IMR-90 (cell line): ENCODE measurements around the gene RASD2. TPM values are rescaled to one million over a fixed set of nuclear protein-coding genes. Genes with fewer than 3 reads are reported as not detected.
A peak's percentile ranks its signal among the peaks of the same experiment; 100 is the strongest.

ENCODE experiments used
- ATAC-seq: fragments of 200-7000 bp; cut with Tn5 transposase; 2 replicates; pipeline ENCODE4 v1.9.1; 2020; ENCODE audit warnings: low read depth, mild to moderate bottlenecking, moderate library complexity
- BruUV-seq: library from RNA; stranded (reverse); fragments of 400-500 nt; replicated peaks from 2 replicates; lab custom pipeline; 2021; lab: Mats Ljungman, UMichigan
- CTCF ChIA-PET: fragments of 300-600 bp; formaldehyde crosslinking; extraction: SDS; loops from one replicate; lab custom pipeline; 2021; ENCODE audit warnings: antibody characterized with exemption; lab: Yijun Ruan, JAX
- POLR2A ChIA-PET: fragments of 300-600 bp; sonication (Branson Sonifier 250); formaldehyde crosslinking; loops from one replicate; lab custom pipeline; 2022; ENCODE audit warnings: antibody characterized with exemption; ENCODE audit not compliant: unreplicated experiment; lab: Charles Lee
- DNase-seq: peaks from one replicate; pipeline ENCODE4 v3.0.0; 2013
- H2AFZ ChIP-seq: replicated peaks from 2 replicates; pipeline ENCODE3; 2013; ENCODE audit warnings: low read length, mild to moderate bottlenecking; ENCODE audit not compliant: poor library complexity
- H2AK5ac ChIP-seq: 2 replicates; pipeline ENCODE4 v1.6.1; 2013; ENCODE audit warnings: low read depth, low read length, inconsistent platforms
- H2AK9ac ChIP-seq: replicated peaks from 2 replicates; pipeline ENCODE3; 2013; ENCODE audit warnings: mild to moderate bottlenecking, low read depth, low read length, moderate library complexity; ENCODE audit not compliant: poor library complexity
- H2BK120ac ChIP-seq: 2 replicates; pipeline ENCODE4 v1.6.1; 2013; ENCODE audit warnings: low read depth, low read length, inconsistent platforms
- H2BK15ac ChIP-seq: 3 replicates; pipeline ENCODE4 v1.6.1; 2013; ENCODE audit warnings: low read depth, low read length, inconsistent platforms
- H2BK20ac ChIP-seq: 2 replicates; pipeline ENCODE4 v1.6.1; 2013; ENCODE audit warnings: low read depth, mild to moderate bottlenecking, inconsistent platforms, low read length, moderate library complexity
- H2BK5ac ChIP-seq: 2 replicates; pipeline ENCODE4 v1.6.1; 2013; ENCODE audit warnings: mild to moderate bottlenecking, low read depth, low read length, inconsistent platforms; ENCODE audit not compliant: poor library complexity, severe bottlenecking
- H3K14ac ChIP-seq: replicated peaks from 2 replicates; pipeline ENCODE4 v1.6.1; 2013; ENCODE audit warnings: low read depth, low read length, inconsistent platforms
- H3K18ac ChIP-seq: 2 replicates; pipeline ENCODE4 v1.6.1; 2013; ENCODE audit warnings: low read depth, low read length, control low read depth
- H3K23ac ChIP-seq: 2 replicates; pipeline ENCODE4 v1.6.1; 2013; ENCODE audit warnings: low read depth, low read length, inconsistent platforms
- H3K27ac ChIP-seq: 2 replicates; pipeline ENCODE4 v1.5.1; 2013; ENCODE audit warnings: mild to moderate bottlenecking, control low read depth, low read length; ENCODE audit not compliant: insufficient read depth
- H3K27me3 ChIP-seq: 2 replicates; pipeline ENCODE4 v1.6.1; 2013; ENCODE audit warnings: low read length; ENCODE audit not compliant: control insufficient read depth, insufficient read depth
- H3K36me3 ChIP-seq: 2 replicates; pipeline ENCODE4 v1.6.1; 2013; ENCODE audit warnings: low read length, mixed read lengths; ENCODE audit not compliant: control insufficient read depth, insufficient read depth
- H3K4ac ChIP-seq: 2 replicates; pipeline ENCODE4 v1.6.1; 2013; ENCODE audit warnings: low read depth, low read length, inconsistent platforms
- H3K4me1 ChIP-seq: 2 replicates; pipeline ENCODE4 v1.6.1; 2013; ENCODE audit warnings: low read length, mixed read lengths; ENCODE audit not compliant: control insufficient read depth, insufficient read depth
- H3K4me2 ChIP-seq: 2 replicates; pipeline ENCODE4 v1.6.1; 2013; ENCODE audit warnings: low read depth, mild to moderate bottlenecking, control low read depth, low read length, moderate library complexity
- H3K4me3 ChIP-seq: 2 replicates; pipeline ENCODE4 v1.5.1; 2013; ENCODE audit warnings: low read depth, mild to moderate bottlenecking, control low read depth, low read length, moderate library complexity; ENCODE audit not compliant: insufficient read depth
- H3K56ac ChIP-seq: 2 replicates; pipeline ENCODE4 v1.6.1; 2013; ENCODE audit warnings: low read length, inconsistent platforms; ENCODE audit not compliant: insufficient read depth; ENCODE audit errors: extremely low read depth
- H3K79me1 ChIP-seq, 2 experiments: 2 replicates each; pipeline ENCODE4 v1.6.1; 2013; ENCODE audit warnings: low read length in 2 of 2, inconsistent platforms in 1 of 2, low read depth in 1 of 2
- H3K9ac ChIP-seq: 2 replicates; pipeline ENCODE4 v1.6.1; 2013; ENCODE audit warnings: low read depth, low read length, control low read depth
- H3K9me1 ChIP-seq: 2 replicates; pipeline ENCODE4 v1.6.1; 2013; ENCODE audit warnings: low read length, inconsistent platforms; ENCODE audit not compliant: insufficient read depth
- H3K9me3 ChIP-seq: 2 replicates; pipeline ENCODE4 v1.6.1; 2013; ENCODE audit warnings: low read length; ENCODE audit not compliant: control insufficient read depth, insufficient read depth
- H4K20me1 ChIP-seq: 2 replicates; pipeline ENCODE4 v1.6.1; 2013; ENCODE audit warnings: low read length, inconsistent platforms; ENCODE audit not compliant: insufficient read depth
- H4K5ac ChIP-seq: 2 replicates; pipeline ENCODE4 v1.6.1; 2013; ENCODE audit warnings: mild to moderate bottlenecking, low read depth, low read length, control low read depth
- H4K8ac ChIP-seq, 2 experiments: 2 replicates each; pipeline ENCODE4 v1.6.1; 2013; ENCODE audit warnings: low read depth in 2 of 2, low read length in 2 of 2, control low read depth in 1 of 2, inconsistent platforms in 1 of 2
- H4K91ac ChIP-seq: 2 replicates; pipeline ENCODE4 v1.6.1; 2013; ENCODE audit warnings: low read depth, low read length, inconsistent platforms; ENCODE audit not compliant: insufficient read depth
- BHLHE40 ChIP-seq: fragments of 150-350 bp; IDR thresholded peaks from 2 replicates; pipeline ENCODE4 v1.6.1; 2016; ENCODE audit warnings: mild to moderate bottlenecking, low read depth, low read length
- CEBPB ChIP-seq: IDR thresholded peaks from 2 replicates; pipeline ENCODE4 v1.6.1; 2012; ENCODE audit warnings: low read depth, low read length, improper control_type of control experiment
- CHD1 ChIP-seq: IDR thresholded peaks from 2 replicates; pipeline ENCODE4 v1.6.1; 2012; ENCODE audit warnings: low read depth, low read length, improper control_type of control experiment
- FOS ChIP-seq: fragments of 150-350 bp; IDR thresholded peaks from 2 replicates; pipeline ENCODE4 v1.6.1; 2016; ENCODE audit warnings: low read depth, low read length
- MAFK ChIP-seq: IDR thresholded peaks from 2 replicates; pipeline ENCODE4 v1.6.1; 2012; ENCODE audit warnings: low read depth, low read length, improper control_type of control experiment
- MAZ ChIP-seq: IDR thresholded peaks from 2 replicates; pipeline ENCODE4 v1.6.1; 2012; ENCODE audit warnings: low read depth, mild to moderate bottlenecking, low read length, improper control_type of control experiment, moderate library complexity, borderline replicate concordance
- POLR2A ChIP-seq: IDR thresholded peaks from 2 replicates; pipeline ENCODE4 v1.6.1; 2012; ENCODE audit warnings: mild to moderate bottlenecking, low read depth, low read length
- RAD21 ChIP-seq: IDR thresholded peaks from 2 replicates; pipeline ENCODE4 v1.6.1; 2012; ENCODE audit warnings: low read length, improper control_type of control experiment
- RCOR1 ChIP-seq: IDR thresholded peaks from 2 replicates; pipeline ENCODE4 v1.6.1; 2012; ENCODE audit warnings: mild to moderate bottlenecking, low read length, improper control_type of control experiment; ENCODE audit not compliant: insufficient replicate concordance
- SMC3 ChIP-seq: fragments of 150-350 bp; IDR thresholded peaks from 2 replicates; pipeline ENCODE4 v1.6.1; 2016; ENCODE audit warnings: low read depth, mild to moderate bottlenecking, antibody characterized with exemption, low read length, moderate library complexity
- WGBS, 2 experiments: methylation state at CpG; one replicate each; pipeline versions ENCODE4 v1.1.5 to v1.1.7; 2013; ENCODE audit warnings: missing lambda C conversion rate in 2 of 2; ENCODE audit not compliant: insufficient read length in 1 of 2; ENCODE audit errors: extremely low coverage in 2 of 2; 5-methylcytosine and 5-hydroxymethylcytosine counted together
- dilution Hi-C: fragments of 300-500 bp; cut with HindIII; formaldehyde crosslinking; loops from one replicate; pipeline ENCODE4 v1.14.3; 2018; ENCODE audit warnings: low sequenced_read_pairs; ENCODE audit not compliant: unreplicated experiment
- in situ Hi-C: fragments of 300-500 bp; cut with MboI; formaldehyde crosslinking; loops from 3 replicates; pipeline ENCODE4 v1.14.3; 2019; ENCODE audit warnings: low sequenced_read_pairs, inconsistent platforms, mixed read lengths
- intact Hi-C: fragments of 100-400 bp; cut with micrococcal nuclease; formaldehyde crosslinking; loops from 2 replicates; pipeline ENCODE4 v1.10.0; 2022
- polyA plus RNA-seq, 3 experiments: library from polyadenylated mRNA; depleted of rRNA; stranded (reverse); fragments of >200 nt; gene quantifications; 2 replicates each; pipeline ENCODE4 v1.2.3, GENCODE V29; 2012; ENCODE audit warnings: low replicate concordance in 1 of 3
- total RNA-seq: library from RNA; depleted of rRNA; stranded (reverse); fragments of >200 nt; gene quantifications from 2 replicates; pipeline ENCODE4 v1.2.3, GENCODE V29; 2012
- TF ChIP-seq, protein P1 (sequence below): conservative IDR thresholded peaks from 2 replicates; pipeline ENCODE4 v1.5.1; 2012; ENCODE audit warnings: mild to moderate bottlenecking, low read depth, low read length, improper control_type of control experiment

Gene RASD2
- total and polyA plus RNA-seq, 2 of the 4 experiments (the other 2 are of a cell fraction): under 0.01 to 0.32 TPM

- H2BK5ac ChIP-seq: peak overlapping the region; percentile 14
- in situ Hi-C loops: loop anchor here (5.0 kb wide), 1 partner anchor 237 kb away; no protein-coding TSS in a partner anchor
- H4K8ac ChIP-seq: peak overlapping the region in 1 of 2 experiments; percentile 44; a peak in 1 of 4 replicates
- no peaks in the 10 kb centered on the region for H3K79me1 ChIP-seq
- no peak overlapping the region for H3K9ac ChIP-seq
- CTCF ChIA-PET: interaction anchor here (1.5 kb wide), 1 partner anchor 159 kb away, joined by 5 read pairs; no protein-coding TSS in a partner anchor
- peak; percentile 43 for TF ChIP-seq FOS
- TF ChIP-seq MAZ: peak; percentile 42
- no peak for TF ChIP-seq MAFK
- TF ChIP-seq RAD21: no peak
- 0 out of 2 replicates have a peak, but pooled peaks have one; percentile 13 for TF ChIP-seq BHLHE40
- peak; percentile 24 for TF ChIP-seq SMC3
- no peak for TF ChIP-seq CHD1
- peak; percentile 90 for TF ChIP-seq CEBPB
- no peak for TF ChIP-seq POLR2A
- peak; percentile 22 for TF ChIP-seq RCOR1
- TF ChIP-seq, protein P1, sequence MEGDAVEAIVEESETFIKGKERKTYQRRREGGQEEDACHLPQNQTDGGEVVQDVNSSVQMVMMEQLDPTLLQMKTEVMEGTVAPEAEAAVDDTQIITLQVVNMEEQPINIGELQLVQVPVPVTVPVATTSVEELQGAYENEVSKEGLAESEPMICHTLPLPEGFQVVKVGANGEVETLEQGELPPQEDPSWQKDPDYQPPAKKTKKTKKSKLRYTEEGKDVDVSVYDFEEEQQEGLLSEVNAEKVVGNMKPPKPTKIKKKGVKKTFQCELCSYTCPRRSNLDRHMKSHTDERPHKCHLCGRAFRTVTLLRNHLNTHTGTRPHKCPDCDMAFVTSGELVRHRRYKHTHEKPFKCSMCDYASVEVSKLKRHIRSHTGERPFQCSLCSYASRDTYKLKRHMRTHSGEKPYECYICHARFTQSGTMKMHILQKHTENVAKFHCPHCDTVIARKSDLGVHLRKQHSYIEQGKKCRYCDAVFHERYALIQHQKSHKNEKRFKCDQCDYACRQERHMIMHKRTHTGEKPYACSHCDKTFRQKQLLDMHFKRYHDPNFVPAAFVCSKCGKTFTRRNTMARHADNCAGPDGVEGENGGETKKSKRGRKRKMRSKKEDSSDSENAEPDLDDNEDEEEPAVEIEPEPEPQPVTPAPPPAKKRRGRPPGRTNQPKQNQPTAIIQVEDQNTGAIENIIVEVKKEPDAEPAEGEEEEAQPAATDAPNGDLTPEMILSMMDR: 0 out of 2 replicates have a peak, but pooled peaks have one; percentile 8
- H3K4ac ChIP-seq: peak overlapping the region; percentile 60
- peaks cover 3% of the 10 kb centered on the region; the same call in 1 of the 2 replicates for H3K9me3 ChIP-seq
- no peak overlapping the region for H3K56ac ChIP-seq
- H2BK15ac ChIP-seq: peak overlapping the region; percentile 27; the same call in 1 of the 3 replicates
- H2BK120ac ChIP-seq: peak overlapping the region; percentile 59
- H3K18ac ChIP-seq: no peak overlapping the region
- H4K91ac ChIP-seq: peak overlapping the region; percentile 50
- no peak overlapping the region for H3K4me3 ChIP-seq
- H3K9me1 ChIP-seq: peaks cover 3% of the 10 kb centered on the region; the same call in 1 of the 2 replicates
- peak overlapping the region; percentile 10 for H2BK20ac ChIP-seq
- POLR2A ChIA-PET: no interaction called here
- H4K20me1 ChIP-seq: no peaks in the 10 kb centered on the region; the same call in 1 of the 2 replicates
- peak; percentile 77 for DNase-seq
- no peak overlapping the region for H3K4me2 ChIP-seq
- intact Hi-C loops: no loop called here
- peaks cover 13% of the 10 kb centered on the region; the same call in 1 of the 2 replicates for H3K4me1 ChIP-seq
- H3K27me3 ChIP-seq: peaks cover 5% of the 10 kb centered on the region; the same call in 1 of the 2 replicates
- no peak overlapping the region for H3K27ac ChIP-seq
- H2AK9ac ChIP-seq: no peak overlapping the region
- H2AK5ac ChIP-seq: 0 out of 2 replicates have a peak overlapping the region, but pooled peaks have one; percentile 6
- no TSS peak for BruUV-seq
- H3K36me3 ChIP-seq: no peaks in the 10 kb centered on the region
- peak; percentile 75 for ATAC-seq
- no peak overlapping the region for H3K23ac ChIP-seq
- peak overlapping the region; percentile 72 for H2AFZ ChIP-seq
- WGBS, 2 experiments: 92% methylated on average over 3 of the region's 11 CpGs; no CpG with 5 or more reads in 1 of the 2 experiments
- dilution Hi-C loops: no loop called here
- no peak overlapping the region for H4K5ac ChIP-seq
- no peak overlapping the region for H3K14ac ChIP-seq
These were observed 48.6 kb downstream of the RASD2 start for GRCh38 chr22:35589071-35589755.
